Astrocyte of the hippocampus (primary cell): ENCODE results near the gene ATP6V1C2.
A peak's percentile ranks its signal among the peaks of the same experiment; 100 is the strongest.
"Not testable (repeated sequence)": the region's sequence is repeated elsewhere in the genome, so short reads cannot be mapped to it uniquely, and the experiment has no call there.

Experiments used
- DNase-seq: peaks from one replicate; pipeline ENCODE4 v3.0.0; 2011; ENCODE audit warnings: low read depth, low spot score

Gene ATP6V1C2

DNA sequence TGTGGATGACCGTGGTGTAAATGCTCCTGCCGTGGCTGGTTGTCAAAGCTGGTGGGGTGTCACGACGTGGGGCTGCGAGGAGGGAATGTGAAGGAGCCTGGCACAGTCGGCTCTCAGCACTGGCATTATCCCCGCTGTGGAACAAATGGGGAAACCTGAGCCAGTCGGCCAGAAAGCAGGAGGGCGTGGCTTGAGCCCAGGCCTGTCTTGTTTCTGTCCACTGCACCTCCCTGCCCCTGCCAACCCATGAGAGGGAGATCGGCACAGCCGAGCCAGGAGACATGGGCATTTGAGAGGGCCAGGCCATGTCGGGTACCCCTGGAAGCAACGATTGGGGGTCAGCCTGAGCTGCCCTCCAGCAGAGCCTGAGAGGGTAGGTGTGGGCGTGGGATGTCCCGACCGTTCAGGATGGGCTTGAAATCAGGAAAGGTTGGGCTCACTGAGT lies 46.7 kb downstream of the ATP6V1C2 start:
- no peak for DNase-seq

- DNase-seq: no peak
Observed at GRCh38 chr2:10770956-10771750, 49.7 kb downstream of the ATP6V1C2 start.

GRCh38 chr2:10771786-10772185 lies 50.4 kb downstream of the ATP6V1C2 start:
- no peak for DNase-seq

- DNase-seq: no peak
Observed at GRCh38 chr2:10772201-10772867, 50.9 kb downstream of the ATP6V1C2 start.

GRCh38 chr2:10772868-10773215 lies 51.4 kb downstream of the ATP6V1C2 start:
- no peak for DNase-seq

DNA sequence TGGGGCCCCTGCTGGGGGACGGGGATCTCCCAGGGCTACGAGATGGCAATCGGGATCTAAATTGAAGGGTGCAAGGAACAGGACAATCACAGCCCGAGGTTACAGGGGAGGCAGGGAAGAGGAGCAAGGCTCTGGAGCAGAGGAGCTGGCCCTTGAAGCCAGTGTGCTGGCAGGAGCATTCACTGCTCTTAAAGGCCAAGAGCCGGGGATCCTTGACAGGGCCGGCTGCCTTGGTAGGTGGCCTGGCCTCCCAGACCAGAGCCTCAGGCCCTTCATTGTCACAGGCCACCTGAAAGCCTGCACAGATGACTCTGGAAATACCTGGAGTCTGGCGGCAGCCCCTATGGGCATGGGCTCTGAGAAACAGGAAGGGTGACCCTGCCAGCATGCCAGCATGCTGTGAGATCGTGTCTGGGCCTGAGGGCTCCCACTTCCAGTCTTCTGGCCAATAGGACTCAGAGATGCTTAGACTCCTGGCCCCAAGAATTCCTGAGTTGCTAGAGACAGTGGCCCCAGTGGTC lies 52.5 kb downstream of the ATP6V1C2 start:
- DNase-seq: no peak

DNA sequence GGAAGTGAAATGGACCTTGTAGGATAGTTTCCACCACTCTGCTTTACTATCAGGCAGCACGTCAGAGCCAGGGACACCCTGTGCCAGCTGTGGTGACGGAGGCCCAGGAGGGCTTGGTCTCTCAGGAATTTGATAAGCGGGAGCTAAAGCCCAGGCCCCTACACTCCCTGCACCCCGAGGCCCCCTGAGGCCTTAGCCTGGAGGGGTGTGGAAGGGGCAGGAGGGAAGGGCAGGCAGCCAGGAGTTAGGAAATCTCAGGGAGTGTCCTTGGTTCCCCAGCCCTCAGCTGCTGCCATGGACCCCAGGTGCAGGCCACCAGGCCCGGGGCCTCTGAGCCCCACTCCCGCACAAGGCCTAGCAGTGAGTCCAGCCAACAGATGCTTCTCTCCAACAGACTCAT lies 53.0 kb downstream of the ATP6V1C2 start:
- no peak for DNase-seq

DNA sequence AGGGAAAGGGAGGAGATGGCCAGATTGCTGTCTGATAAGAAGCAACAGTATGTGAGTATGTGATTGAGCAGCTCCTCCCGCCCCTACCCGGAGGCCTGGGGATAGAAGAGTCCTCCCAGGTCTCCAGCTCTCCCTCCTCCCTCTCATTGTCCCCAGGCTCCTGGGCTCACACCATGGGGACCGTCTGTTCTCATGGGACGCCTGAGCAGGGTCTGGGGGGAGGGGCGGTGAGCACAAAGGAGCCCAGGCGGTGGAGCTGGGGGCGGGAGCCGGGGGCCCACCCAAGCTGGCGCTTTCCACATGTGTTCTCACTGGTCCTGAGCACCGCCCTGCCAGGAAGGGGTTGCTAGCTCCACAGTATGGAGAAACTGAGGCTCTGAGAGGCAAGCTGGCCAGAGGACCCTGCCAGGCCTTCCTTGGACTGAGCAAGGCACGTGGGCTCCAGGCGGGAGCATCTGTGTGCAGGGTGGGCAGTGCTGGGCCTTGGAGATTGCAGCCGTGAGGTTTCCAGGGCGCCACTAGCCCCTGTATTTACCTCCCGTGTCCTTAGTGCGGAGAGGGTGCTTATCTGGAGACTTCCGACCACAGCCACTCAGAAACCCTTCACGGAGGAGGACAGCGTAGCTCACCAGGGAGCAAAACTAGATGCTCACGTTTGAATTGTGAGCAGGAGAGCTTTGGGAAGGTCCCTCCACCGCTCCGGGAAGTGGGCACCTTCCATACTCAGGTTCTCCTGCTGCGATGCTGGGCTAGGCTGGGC lies 53.8 kb downstream of the ATP6V1C2 start:
- no peak for DNase-seq

DNA sequence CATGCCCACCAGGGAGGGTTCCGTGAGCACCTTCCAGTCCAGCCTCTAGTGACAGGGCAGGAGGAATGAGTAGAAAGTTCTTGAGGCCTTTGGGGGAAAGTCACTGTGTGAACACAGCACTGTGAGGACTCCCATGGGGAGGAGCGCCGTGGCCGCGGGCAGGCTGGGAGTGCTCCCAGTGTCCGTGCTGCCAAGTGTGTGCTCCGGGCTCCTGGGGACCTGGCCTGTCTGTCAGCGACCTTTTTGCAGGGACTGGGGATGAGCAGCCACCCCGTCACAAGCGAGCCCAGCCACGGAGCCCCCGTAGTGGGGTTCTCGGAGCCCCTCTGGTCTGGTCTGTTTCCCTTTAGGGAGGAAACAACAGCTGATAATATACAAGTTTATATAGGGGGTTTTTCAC lies 54.4 kb downstream of the ATP6V1C2 start:
- no peak for DNase-seq

DNA sequence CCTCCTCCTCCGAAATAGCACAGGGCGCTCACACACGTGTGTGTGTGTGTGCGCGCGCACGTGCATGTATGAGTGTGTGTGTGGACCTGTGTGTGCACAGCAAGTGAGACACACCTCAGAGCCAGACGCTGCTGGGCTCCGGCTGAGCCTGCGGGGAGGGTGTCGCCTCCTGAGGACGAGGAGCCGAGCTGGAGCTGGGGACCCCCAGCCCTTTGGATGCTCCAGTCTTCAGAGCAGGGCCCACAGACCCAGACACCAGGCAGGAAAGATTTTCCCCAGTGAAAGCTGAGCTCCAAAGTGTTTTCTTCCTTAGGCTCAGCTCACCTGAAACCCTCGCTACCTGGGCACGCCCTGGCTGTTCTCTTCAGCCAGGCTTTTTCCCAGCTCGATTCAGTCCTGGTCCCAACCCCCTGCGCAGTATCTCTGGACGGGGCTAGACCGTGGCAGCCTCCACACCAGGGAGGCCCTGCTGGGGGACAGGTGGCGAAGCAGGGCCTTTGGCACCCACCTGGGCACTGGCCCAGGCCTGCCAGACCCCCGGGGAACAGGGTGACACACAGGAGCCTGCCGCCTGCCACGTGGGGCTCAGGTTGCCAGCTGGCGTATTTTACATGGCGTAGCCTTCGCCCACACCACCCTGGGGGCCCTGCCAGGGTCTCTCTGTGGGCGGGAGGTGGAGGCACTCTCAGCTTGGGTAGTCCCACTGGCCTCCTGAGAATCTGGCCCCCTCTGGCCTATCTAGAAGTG lies 55.0 kb downstream of the ATP6V1C2 start:
- no peak for DNase-seq

DNA sequence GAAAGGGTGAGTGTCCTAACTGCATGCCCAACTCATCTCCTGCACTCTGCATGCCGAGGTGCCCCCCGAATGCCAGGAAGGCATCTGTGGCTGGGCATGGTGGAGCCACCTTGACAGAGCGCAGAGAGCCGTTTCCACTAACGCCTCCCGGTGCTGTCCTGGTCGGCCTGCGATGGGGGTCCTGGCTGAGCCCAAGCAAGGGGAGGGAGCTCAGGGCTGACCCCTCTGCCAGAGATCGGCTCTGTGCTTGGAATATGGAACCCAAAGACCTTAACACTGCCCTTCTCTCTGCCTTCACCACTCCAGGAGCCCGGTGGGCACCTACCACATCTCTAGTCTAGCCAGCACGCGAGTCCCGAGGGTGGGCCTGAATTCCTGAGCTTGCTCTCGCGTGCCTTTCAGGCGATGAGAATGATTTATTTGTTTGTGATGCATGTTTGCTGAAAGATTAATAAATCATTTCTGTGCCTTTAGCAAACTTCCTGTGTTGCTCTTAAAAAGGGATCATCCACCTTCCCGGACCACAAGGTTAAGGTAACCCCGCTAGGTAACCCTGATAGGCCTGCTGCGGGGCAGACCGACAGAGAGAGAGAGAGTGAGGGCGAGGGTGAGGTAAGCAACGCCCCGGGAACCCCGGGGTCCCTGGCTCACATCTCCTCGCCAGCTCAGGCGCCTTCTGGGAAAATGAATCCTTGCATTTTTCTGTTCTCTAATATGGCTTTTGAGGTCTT lies 55.8 kb downstream of the ATP6V1C2 start:
- DNase-seq: no peak

DNA sequence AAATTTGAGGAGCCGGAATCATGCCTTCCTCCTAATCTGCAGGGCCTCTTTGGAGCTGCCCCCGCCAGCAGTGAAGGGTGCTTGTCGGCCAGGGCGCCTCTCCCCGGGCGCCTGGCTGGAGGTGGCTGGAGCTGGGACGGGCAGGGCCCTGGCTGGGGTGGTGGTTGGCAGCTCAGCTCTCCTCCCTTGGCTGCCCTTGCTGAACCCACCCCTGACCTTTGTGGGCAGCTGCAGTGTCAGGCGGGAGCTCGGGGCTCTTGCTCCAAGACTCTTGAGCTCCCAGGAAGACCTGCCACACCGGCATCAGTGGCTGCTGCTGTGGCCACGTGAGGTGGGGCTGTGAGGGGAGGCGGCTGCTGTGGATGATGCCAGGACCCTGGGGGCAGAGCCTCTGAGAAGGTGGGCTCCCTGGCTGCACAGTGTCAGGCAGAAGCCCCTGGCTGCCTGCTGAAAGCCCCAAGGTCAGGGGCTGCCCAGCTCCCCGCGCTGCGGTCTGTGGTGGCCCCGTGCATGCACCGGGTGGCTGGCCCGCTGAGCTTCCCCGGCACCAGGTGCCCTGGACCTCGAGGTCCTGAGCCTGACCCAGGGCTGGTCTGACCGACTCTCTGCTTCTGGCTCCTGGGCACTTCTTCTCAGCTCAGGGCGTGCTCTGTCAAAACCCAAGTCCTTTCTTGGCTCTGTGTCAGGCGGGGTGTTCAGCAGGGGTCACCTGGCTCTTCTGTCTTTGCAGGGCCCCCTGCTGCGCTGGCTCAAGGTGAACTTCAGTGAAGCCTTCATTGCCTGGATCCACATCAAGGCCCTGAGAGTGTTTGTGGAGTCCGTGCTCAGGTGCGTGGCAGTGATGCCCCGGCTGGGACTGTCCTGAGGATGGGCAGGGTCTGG lies 56.7 kb downstream of the ATP6V1C2 start:
- no peak for DNase-seq

- DNase-seq: no peak
Observed at GRCh38 chr2:10778724-10779115, 57.3 kb downstream of the ATP6V1C2 start.

DNA sequence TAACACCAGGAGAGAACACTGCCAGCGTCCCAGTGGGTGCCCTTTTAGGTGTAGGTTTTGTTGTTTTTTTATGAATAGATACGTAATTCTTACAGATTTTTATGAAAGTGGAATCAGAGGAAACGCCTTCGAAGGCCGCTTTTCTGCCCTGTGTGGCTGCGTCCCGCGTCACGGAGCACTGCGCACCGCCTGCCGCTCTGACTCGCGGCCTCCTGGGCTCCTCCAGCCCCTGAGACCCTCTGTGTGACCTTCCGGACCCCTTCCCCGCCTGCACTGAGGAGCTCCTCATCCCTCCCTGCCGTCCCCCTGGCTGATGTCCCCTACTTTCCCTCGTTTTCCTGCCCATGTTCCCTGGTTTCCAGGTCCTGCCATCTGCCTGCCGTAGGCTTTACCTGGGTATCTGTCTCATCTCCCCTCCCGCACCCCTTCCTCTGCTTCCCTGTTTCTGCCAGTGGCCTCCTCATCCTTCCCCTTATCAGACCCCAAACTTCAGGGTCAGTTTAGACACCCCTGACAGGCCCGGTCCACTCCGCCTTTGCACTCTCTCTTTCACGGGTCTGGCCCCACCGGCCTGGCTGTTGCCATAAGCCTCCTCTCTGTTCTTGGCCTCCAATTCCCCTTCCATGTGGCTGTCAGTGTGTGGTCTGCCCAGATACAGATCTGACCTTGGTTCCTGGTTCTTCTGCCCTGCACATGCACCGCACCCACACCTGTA lies 58.5 kb downstream of the ATP6V1C2 start:
- DNase-seq: no peak

GRCh38 chr2:10780491-10780820 lies 59.0 kb downstream of the ATP6V1C2 start:
- DNase-seq: no peak

DNA sequence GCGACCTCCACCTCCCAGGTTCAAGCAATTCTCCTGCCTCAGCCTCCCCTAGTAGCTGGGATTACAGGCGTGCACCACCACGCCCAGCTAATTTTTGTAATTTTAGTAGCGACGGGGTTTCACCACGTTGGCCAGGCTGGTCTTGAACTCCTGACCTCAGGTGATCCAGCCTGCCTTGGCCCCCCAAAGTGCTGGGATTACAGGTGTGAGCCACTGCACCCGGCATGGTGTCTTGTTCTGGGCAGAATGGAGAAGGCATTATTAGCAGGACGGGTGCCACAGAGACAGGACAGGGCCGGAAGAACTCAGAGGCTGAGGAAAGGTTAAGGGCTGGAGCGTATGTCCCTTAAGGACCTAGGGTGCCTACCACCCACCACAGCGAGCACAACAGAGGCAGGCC lies 59.4 kb downstream of the ATP6V1C2 start:
- DNase-seq: not testable (repeated sequence)

- DNase-seq: no peak
Observed at GRCh38 chr2:10781746-10782145, 60.3 kb downstream of the ATP6V1C2 start.

DNA sequence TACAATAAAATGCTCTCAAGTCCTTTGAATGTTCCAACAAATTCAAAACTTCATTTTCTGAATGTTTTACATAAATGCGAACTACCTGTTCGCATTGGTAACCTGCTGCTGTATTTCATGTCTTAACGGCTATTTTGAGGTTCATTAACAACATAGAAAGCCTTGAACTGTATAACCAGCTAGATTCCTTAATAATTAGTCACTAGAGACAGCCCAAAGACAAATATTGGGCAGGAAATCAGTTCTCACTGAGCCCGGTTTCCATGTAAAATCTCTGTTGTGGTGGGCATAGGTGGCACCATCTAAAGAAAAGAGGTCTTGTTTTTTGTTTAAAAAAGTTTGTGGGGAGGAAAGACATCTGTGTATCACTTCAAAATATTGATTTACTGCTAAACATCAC lies 62.0 kb downstream of the ATP6V1C2 start:
- DNase-seq: peak; percentile 43

GRCh38 chr2:10784719-10785118 lies 63.3 kb downstream of the ATP6V1C2 start:
- DNase-seq: no peak
